Cardiac ventricle fibroblast (primary cell): ENCODE results near the gene RHOB. TPM values are rescaled to one million over a fixed set of nuclear protein-coding genes. Genes with fewer than 3 reads are reported as not detected.

Experiments used
- total RNA-seq: library from RNA; depleted of rRNA; stranded (reverse); fragments of >200 nt; gene quantifications from 2 replicates; pipeline ENCODE4 v1.2.3, GENCODE V29; 2015

Gene RHOB
- total RNA-seq = 180 and 189 TPM in 2 replicates

GRCh38 chr2:20446917-20447436, at the start of gene RHOB:
RHOB (plus strand) TSS chr2:20447074; CDS start chr2:20447466, 392 bp downstream.

Other genes starting within 250 kb of the RHOB start
- 1.6 and 2.4 TPM in 2 replicates for gene SDC1, start 221.9 kb upstream of the RHOB start, total RNA-seq
- 26.7 and 27.9 TPM in 2 replicates for gene PUM2, start 96.2 kb upstream of the RHOB start, total RNA-seq
- 23.3 and 29.8 TPM in 2 replicates for gene HS1BP3, start 204.0 kb downstream of the RHOB start, total RNA-seq
- gene GDF7, start 220.1 kb downstream of the RHOB start, total RNA-seq = under 0.01 TPM in 1 of 2 replicates, not detected in the other